CD4-positive, alpha-beta memory T cell (primary cell): ENCODE measurements around the gene SHROOM3. TPM values are rescaled to one million over a fixed set of nuclear protein-coding genes. Genes with fewer than 3 reads are reported as not detected.

Experiments
- CTCF ChIA-PET: fragments of 350-600 bp; sonication (Branson Sonifier 250); formaldehyde crosslinking; loops from one replicate; lab custom pipeline; 2021; ENCODE audit warnings: inconsistent platforms; ENCODE audit not compliant: partially characterized antibody; lab: Charles Lee
- POLR2A ChIA-PET: fragments of 350-600 bp; sonication (Branson Sonifier 250); formaldehyde crosslinking; loops from one replicate; lab custom pipeline; 2021; ENCODE audit not compliant: partially characterized antibody; lab: Charles Lee
- DNase-seq, 5 donors: peaks; one replicate each; pipeline versions ENCODE4 v3.0.0 to v3.0.0-alpha.2; 2020 to 2022; ENCODE audit warnings: mixed read lengths in 1 of 5
- H3K27ac ChIP-seq: one replicate; pipeline ENCODE4 v1.7.0; 2013; ENCODE audit warnings: low read depth, low read length
- H3K27me3 ChIP-seq: 2 replicates; pipeline ENCODE4 v1.7.0; 2013; ENCODE audit warnings: mild to moderate bottlenecking, low read length, moderate library complexity; ENCODE audit not compliant: insufficient read depth
- H3K36me3 ChIP-seq: 2 replicates; pipeline ENCODE4 v1.7.0; 2013; ENCODE audit warnings: mild to moderate bottlenecking, low read length, moderate library complexity; ENCODE audit not compliant: insufficient read depth
- H3K4me1 ChIP-seq: 2 replicates; pipeline ENCODE4 v1.7.0; 2013; ENCODE audit warnings: mild to moderate bottlenecking, low read length, moderate library complexity; ENCODE audit not compliant: insufficient read depth
- H3K4me3 ChIP-seq, 2 donors: one replicate each; pipeline ENCODE4 v1.7.0; 2013; ENCODE audit warnings: low read length in 2 of 2, mild to moderate bottlenecking in 1 of 2
- H3K9me3 ChIP-seq, 2 donors: one replicate each; pipeline ENCODE4 v1.7.0; 2013; ENCODE audit warnings: low read length in 2 of 2, control low read depth in 1 of 2; ENCODE audit not compliant: control insufficient read depth in 1 of 2
- H3K27ac Mint-ChIP-seq, 7 donors: one replicate each; pipeline ENCODE4 v1.8.0; 2020 to 2021; ENCODE audit warnings: mixed read lengths in 7 of 7, mild to moderate bottlenecking in 6 of 7, inconsistent platforms in 3 of 7, moderate library complexity in 3 of 7
- H3K27me3 Mint-ChIP-seq, 2 donors: one replicate each; pipeline ENCODE4 v1.8.0; 2020 to 2021; ENCODE audit warnings: mixed read lengths in 2 of 2
- H3K36me3 Mint-ChIP-seq, 2 donors: one replicate each; pipeline ENCODE4 v1.8.0; 2020 to 2021; ENCODE audit warnings: mixed read lengths in 2 of 2, inconsistent platforms in 1 of 2, mild to moderate bottlenecking in 1 of 2
- H3K4me1 Mint-ChIP-seq, 4 donors: one replicate each; pipeline ENCODE4 v1.8.0; 2020 to 2021; ENCODE audit warnings: mixed read lengths in 4 of 4, mild to moderate bottlenecking in 1 of 4
- H3K4me3 Mint-ChIP-seq, 8 donors: one replicate each; pipeline ENCODE4 v1.8.0; 2020 to 2021; ENCODE audit warnings: mixed read lengths in 8 of 8, mild to moderate bottlenecking in 7 of 8, moderate library complexity in 6 of 8, inconsistent platforms in 3 of 8
- H3K9me3 Mint-ChIP-seq, 8 donors: one replicate each; pipeline ENCODE4 v1.8.0; 2020 to 2021; ENCODE audit warnings: mixed read lengths in 8 of 8, mild to moderate bottlenecking in 5 of 8, inconsistent platforms in 3 of 8, moderate library complexity in 1 of 8
- intact Hi-C: fragments of 100-400 bp; cut with micrococcal nuclease; formaldehyde crosslinking; loops from one replicate; pipeline ENCODE4 v1.15.1; 2023
- polyA plus RNA-seq, 2 donors: library from polyadenylated mRNA; unstranded; fragments of 300-500 nt; fragmentation: Illumina TruSeq; gene quantifications; one replicate each; pipeline ENCODE4 v1.2.3, GENCODE V29; 2021
- total RNA-seq, 2 experiments: library from RNA; stranded (reverse); gene quantifications; one replicate each; pipeline ENCODE4 v1.2.3, GENCODE V29; 2021

The SHROOM3 gene
- total and polyA plus RNA-seq, 4 experiments from 2014 or later = not detected

DNA sequence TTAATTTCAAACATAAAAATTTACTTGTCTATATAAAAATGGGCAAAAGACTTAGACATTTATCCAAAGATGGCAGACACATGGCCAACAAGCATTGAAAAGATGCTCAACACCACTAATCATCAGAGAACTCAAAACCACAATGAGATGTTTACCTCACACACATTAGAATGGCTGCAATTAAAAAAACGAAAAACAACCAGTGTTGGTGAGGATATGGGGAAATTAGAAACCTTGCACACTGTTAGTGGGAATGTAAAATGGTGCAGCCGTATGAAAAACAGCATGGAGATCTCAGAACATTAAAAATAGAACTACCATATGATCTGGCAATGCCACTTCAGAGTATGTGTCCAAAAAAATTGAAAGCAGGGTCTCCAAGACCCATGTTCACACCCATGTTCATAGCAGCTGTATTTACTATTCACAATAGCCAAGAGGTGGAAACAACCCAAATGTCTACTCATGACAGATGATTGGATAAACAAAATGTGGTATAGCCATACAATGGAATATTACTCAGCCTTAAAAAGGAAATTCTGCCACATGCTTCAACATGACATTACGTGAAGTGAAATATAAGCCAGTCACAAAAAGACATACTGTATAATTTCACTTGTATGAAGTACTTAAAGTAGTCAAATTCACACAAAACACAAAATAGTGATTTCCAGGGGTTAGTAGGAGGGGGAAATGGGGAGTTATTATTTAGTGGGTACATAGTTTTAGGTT is 316.7 kb downstream of the SHROOM3 start:
- H3K36me3 ChIP-seq = no peaks in the 10 kb centered on the region
- intact Hi-C loops = no loop called here
- CTCF ChIA-PET = no interaction called here

DNA sequence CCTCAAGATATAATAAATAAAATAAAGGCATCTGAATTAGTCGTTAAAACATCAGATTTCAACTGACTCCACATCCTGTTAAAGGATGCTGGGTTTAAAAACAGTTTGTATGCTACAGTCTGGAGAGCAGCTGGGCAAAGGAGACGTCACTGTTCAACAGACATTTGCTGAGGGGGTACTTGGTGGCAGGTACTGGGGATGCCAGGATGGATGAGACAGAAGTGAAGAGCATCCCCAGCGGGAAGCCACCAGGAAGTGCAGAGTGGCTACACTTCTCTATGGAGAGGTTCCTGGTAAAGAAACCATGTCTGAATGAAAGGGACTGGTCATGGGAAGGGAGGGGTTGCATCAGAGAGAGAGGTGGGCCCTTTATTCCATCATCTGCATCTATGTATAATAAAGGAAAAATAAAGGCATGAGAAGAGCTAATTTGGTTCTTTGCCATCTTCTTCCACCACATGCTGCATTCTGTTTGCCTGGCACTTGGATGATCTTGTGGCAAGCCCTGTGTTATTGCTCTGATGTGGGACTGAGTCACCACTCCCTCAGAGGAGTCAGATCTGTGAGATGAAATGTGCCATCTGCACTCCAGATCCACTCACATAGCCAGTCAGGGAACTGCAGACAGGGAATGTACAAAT is 318.0 kb downstream of the SHROOM3 start:
- H3K4me1 ChIP-seq = no peaks in the 10 kb centered on the region
- no peaks in the 10 kb centered on the region for H3K36me3 ChIP-seq
- Mint-ChIP-seq H3K36me3 (no peaks in the 10 kb centered on the region), H3K4me1 (no peaks in the 10 kb centered on the region), H3K9me3 (peaks cover 0 to 9% (median 5%) of the 10 kb centered on the region in 8 donors), H3K4me3 (no peak overlapping the region), H3K27ac (peak overlapping the region in 1 of 7 donors; percentile 38), H3K27me3 (peaks cover 18 to 21% of the 10 kb centered on the region in 2 donors)
- DNase-seq = peak in 1 of 5 donors; percentile 9
- H3K4me3 ChIP-seq = no peak overlapping the region
- H3K9me3 ChIP-seq = no peaks in the 10 kb centered on the region
- H3K27ac ChIP-seq = no peak overlapping the region
- intact Hi-C loops = no loop called here
- ChIA-PET POLR2A (no interaction called here), CTCF (interaction anchor here (0.7 kb wide), 1 partner anchor 381 kb away, joined by 3 read pairs; no protein-coding TSS in a partner anchor)
- H3K27me3 ChIP-seq = no peaks in the 10 kb centered on the region

More for the DNA sequence above, 316.7 kb downstream of the SHROOM3 start:
- Mint-ChIP-seq H3K4me1 (no peaks in the 10 kb centered on the region), H3K27ac (no peak overlapping the region), H3K4me3 (no peak overlapping the region), H3K27me3 (peaks cover 18 to 24% of the 10 kb centered on the region in 2 donors), H3K36me3 (no peaks in the 10 kb centered on the region), H3K9me3 (peaks cover 0 to 9% (median 5%) of the 10 kb centered on the region in 8 donors)
- DNase-seq = no peak
- H3K27me3 ChIP-seq = no peaks in the 10 kb centered on the region
- no peak overlapping the region for H3K4me3 ChIP-seq
- no peaks in the 10 kb centered on the region for H3K4me1 ChIP-seq
- no peak overlapping the region for H3K27ac ChIP-seq
- H3K9me3 ChIP-seq = no peaks in the 10 kb centered on the region
- POLR2A ChIA-PET = no interaction called here

DNA sequence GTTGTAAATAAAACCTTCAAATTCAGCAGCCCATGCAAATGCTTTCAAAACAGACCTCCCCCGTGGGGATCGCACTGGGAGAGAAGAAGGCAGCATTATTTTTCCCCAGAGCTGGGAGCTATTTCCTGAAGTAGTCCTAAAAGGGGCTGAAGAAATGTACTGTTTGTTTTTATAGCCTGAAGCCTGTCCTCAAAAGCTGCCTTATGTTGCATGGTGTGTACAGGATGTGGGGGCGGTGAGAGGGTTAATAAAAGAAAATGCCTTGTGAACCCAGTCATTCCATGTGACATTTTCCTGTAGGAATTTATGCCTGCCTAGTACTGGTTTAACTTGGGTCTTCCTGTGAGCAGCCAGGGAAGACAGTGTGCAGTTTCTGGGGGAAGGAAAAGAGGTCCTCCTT is 318.8 kb downstream of the SHROOM3 start:
- intact Hi-C loops = no loop called here
- CTCF ChIA-PET = no interaction called here
- H3K9me3 Mint-ChIP-seq = peaks cover 0 to 9% (median 5%) of the 10 kb centered on the region in 8 donors

DNA sequence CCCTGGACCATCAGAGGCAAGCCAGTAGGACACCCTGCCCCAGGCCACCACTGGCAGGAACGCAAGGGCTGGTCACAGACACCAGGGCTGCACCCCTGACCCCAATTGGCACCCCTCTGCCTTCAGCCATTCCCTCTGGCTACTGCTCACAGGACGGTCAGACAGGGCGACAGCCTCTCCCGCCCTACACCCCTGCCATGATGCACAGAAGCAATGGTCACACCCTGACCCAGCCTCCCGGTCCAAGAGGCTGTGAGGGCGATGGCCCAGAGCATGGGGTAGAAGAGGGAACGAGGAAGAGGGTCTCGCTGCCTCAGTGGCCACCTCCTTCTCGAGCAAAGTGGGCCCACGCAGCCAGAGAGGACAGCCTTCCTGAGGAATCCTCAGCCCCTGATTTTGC is 319.4 kb downstream of the SHROOM3 start:
- ChIA-PET CTCF (no interaction called here), POLR2A (no interaction called here)
- Histone ChIP-seq H3K27ac (no peak overlapping the region), H3K4me3 (no peak overlapping the region), H3K4me1 (no peaks in the 10 kb centered on the region), H3K27me3 (peaks cover 2% of the 10 kb centered on the region), H3K9me3 (no peaks in the 10 kb centered on the region), H3K36me3 (no peaks in the 10 kb centered on the region)
- intact Hi-C loops = no loop called here
- Mint-ChIP-seq H3K27ac (no peak overlapping the region), H3K9me3 (peaks cover 0 to 9% (median 5%) of the 10 kb centered on the region in 8 donors), H3K4me1 (no peaks in the 10 kb centered on the region), H3K4me3 (no peak overlapping the region), H3K36me3 (no peaks in the 10 kb centered on the region), H3K27me3 (peaks cover 13 to 18% of the 10 kb centered on the region in 2 donors)
- DNase-seq = no peak

More for the DNA sequence above, 318.8 kb downstream of the SHROOM3 start:
- H3K36me3 ChIP-seq = no peaks in the 10 kb centered on the region
- Mint-ChIP-seq H3K27ac (no peak overlapping the region), H3K27me3 (peaks cover 18 to 24% of the 10 kb centered on the region in 2 donors), H3K4me1 (no peaks in the 10 kb centered on the region), H3K4me3 (no peak overlapping the region), H3K36me3 (no peaks in the 10 kb centered on the region)
- DNase-seq = no peak
- H3K27me3 ChIP-seq = no peaks in the 10 kb centered on the region
- POLR2A ChIA-PET = no interaction called here
- H3K4me3 ChIP-seq = no peak overlapping the region
- H3K4me1 ChIP-seq = no peaks in the 10 kb centered on the region
- no peaks in the 10 kb centered on the region for H3K9me3 ChIP-seq
- H3K27ac ChIP-seq = no peak overlapping the region

DNA sequence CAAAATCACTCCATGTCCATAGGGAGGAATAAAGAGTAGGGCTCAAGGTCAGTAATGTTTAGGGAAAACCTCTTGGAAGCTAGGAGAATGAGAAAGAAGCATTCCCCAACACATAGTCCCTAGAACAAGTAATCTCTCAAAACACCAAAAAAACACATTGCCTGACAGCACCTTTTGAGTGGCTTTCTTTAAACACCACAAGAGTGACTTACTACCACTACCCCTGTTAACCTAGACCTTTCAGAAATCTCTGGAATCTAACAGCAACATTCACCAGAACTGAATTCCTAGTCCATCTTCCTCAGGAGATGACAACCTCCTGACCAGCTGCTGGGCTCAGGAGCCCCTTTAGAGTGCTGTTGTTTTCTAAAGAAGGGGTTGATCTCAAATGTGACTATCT is 320.7 kb downstream of the SHROOM3 start:
- DNase-seq = no peak
- H3K36me3 ChIP-seq = no peaks in the 10 kb centered on the region
- CTCF ChIA-PET = interaction anchor here (0.6 kb wide), 1 partner anchor 290 kb away, joined by 3 read pairs; no protein-coding TSS in a partner anchor
- no peaks in the 10 kb centered on the region for H3K4me1 ChIP-seq
- Mint-ChIP-seq H3K4me3 (no peak overlapping the region), H3K4me1 (no peaks in the 10 kb centered on the region), H3K36me3 (no peaks in the 10 kb centered on the region), H3K27ac (no peak overlapping the region), H3K27me3 (peaks cover 9 to 11% of the 10 kb centered on the region in 2 donors), H3K9me3 (peaks cover 0 to 9% (median 5%) of the 10 kb centered on the region in 8 donors)
- H3K27me3 ChIP-seq = peaks cover 6% of the 10 kb centered on the region
- no peak overlapping the region for H3K4me3 ChIP-seq
- no peak overlapping the region for H3K27ac ChIP-seq
- POLR2A ChIA-PET = no interaction called here
- intact Hi-C loops = no loop called here
- H3K9me3 ChIP-seq = no peaks in the 10 kb centered on the region

DNA sequence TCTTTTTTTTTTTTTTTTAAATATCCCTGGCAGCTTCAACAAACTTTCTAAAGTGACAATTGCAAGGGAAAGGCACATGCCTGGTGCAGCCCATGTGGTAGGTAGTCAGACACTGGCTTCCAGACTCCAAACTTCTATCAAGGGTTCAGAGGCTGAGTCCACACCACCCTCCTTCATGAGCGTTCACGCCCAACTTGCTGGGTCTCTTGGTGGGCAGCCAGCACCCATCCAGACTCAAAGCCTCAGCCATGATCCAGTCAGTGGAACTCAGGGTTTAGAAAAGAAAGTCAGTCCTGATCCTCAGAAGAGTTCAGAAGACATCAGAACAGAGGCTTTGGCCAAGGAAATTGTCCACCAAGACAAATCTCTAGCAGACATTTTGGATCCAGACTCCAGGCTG is 321.4 kb downstream of the SHROOM3 start:
- DNase-seq = no peak
- Histone ChIP-seq H3K9me3 (no peaks in the 10 kb centered on the region), H3K36me3 (no peaks in the 10 kb centered on the region), H3K4me1 (no peaks in the 10 kb centered on the region), H3K27ac (no peak overlapping the region), H3K27me3 (peaks cover 6% of the 10 kb centered on the region), H3K4me3 (no peak overlapping the region)
- Mint-ChIP-seq H3K27me3 (peaks cover 10% of the 10 kb centered on the region in 2 donors), H3K9me3 (peaks cover 0 to 7% (median 4%) of the 10 kb centered on the region in 8 donors), H3K27ac (no peak overlapping the region), H3K36me3 (no peaks in the 10 kb centered on the region), H3K4me3 (no peak overlapping the region), H3K4me1 (no peaks in the 10 kb centered on the region)
- intact Hi-C loops = no loop called here
- POLR2A ChIA-PET = no interaction called here
- CTCF ChIA-PET = interaction anchor here (1.1 to 1.5 kb wide), 2 partner anchors 448 to 576 kb away, joined by 3 read pairs; no protein-coding TSS in a partner anchor

- Mint-ChIP-seq H3K4me3 (no peak overlapping the region), H3K27me3 (peaks cover 6 to 8% of the 10 kb centered on the region in 2 donors), H3K9me3 (no peaks in the 10 kb centered on the region), H3K36me3 (no peaks in the 10 kb centered on the region), H3K4me1 (no peaks in the 10 kb centered on the region), H3K27ac (no peak overlapping the region)
- no peak overlapping the region for H3K4me3 ChIP-seq
- H3K27ac ChIP-seq = no peak overlapping the region
- DNase-seq = no peak
- no peaks in the 10 kb centered on the region for H3K9me3 ChIP-seq
- H3K36me3 ChIP-seq = no peaks in the 10 kb centered on the region
- H3K27me3 ChIP-seq = peaks cover 6% of the 10 kb centered on the region
- ChIA-PET POLR2A (interaction anchor here (0.7 kb wide), 1 partner anchor 190 kb away, joined by 3 read pairs; no protein-coding TSS in a partner anchor), CTCF (interaction anchor here (0.6 to 1.5 kb wide), 6 partner anchors 12 to 447 kb away, joined by 3 to 6 read pairs (median 3); no protein-coding TSS in a partner anchor)
- intact Hi-C loops = no loop called here
- no peaks in the 10 kb centered on the region for H3K4me1 ChIP-seq
Measured at GRCh38 chr4:76757418-76757939, 322.4 kb downstream of the SHROOM3 start.
